ENCODE results near the gene GALNT18. TPM values are rescaled to one million over a fixed set of nuclear protein-coding genes. Genes with fewer than 3 reads are reported as not detected.

The GALNT18 gene
- total RNA-seq, 1 donor: 4.7 TPM

- no peak for TF ChIP-seq CTCF (IDR thresholded peaks at IDR 0.05; ENCODE audit: extremely low read depth, low read depth, low read length)
- DNase-seq (ENCODE audit: insufficient read length, low spot score, missing footprints): no peak
These were observed 327.3 kb downstream of the GALNT18 start for GRCh38 chr11:11294551-11294855.

GRCh38 chr11:11293798-11294550 is 327.8 kb downstream of the GALNT18 start:
- no peak overlapping the region for H3K27ac ChIP-seq (ENCODE audit: low read depth, low read length)
- no peak for TF ChIP-seq CTCF (IDR thresholded peaks at IDR 0.05; ENCODE audit: extremely low read depth, low read depth, low read length)
- H3K9me3 ChIP-seq (ENCODE audit: low read depth, low read length): no peaks in the 10 kb centered on the region
- H3K4me1 ChIP-seq (ENCODE audit: insufficient read depth, low read length): no peaks in the 10 kb centered on the region
- H3K36me3 ChIP-seq (ENCODE audit: insufficient read depth, low read length): no peaks in the 10 kb centered on the region
- H3K27me3 ChIP-seq (ENCODE audit: insufficient read depth, low read length): peaks cover 13% of the 10 kb centered on the region
- H3K79me2 ChIP-seq (ENCODE audit: insufficient read depth, low read length): no peaks in the 10 kb centered on the region
- H3K4me3 ChIP-seq (ENCODE audit: insufficient read depth, low read length): no peak overlapping the region
- H2AFZ ChIP-seq (ENCODE audit: low read length): no peak overlapping the region
- no peak overlapping the region for H3K4me2 ChIP-seq (ENCODE audit: insufficient read depth, low read length)
- no peak for DNase-seq (ENCODE audit: insufficient read length, low spot score, missing footprints)
- no peaks in the 10 kb centered on the region for H4K20me1 ChIP-seq (ENCODE audit: insufficient read depth, low read length)

More at GRCh38 chr11:11294551-11294855, 327.3 kb downstream of the GALNT18 start:
- Histone ChIP-seq H3K27ac (ENCODE audit: low read depth, low read length) (no peak overlapping the region), H2AFZ (ENCODE audit: low read length) (no peak overlapping the region), H3K4me2 (ENCODE audit: insufficient read depth, low read length) (no peak overlapping the region), H3K9me3 (ENCODE audit: low read depth, low read length) (no peaks in the 10 kb centered on the region), H3K36me3 (ENCODE audit: insufficient read depth, low read length) (no peaks in the 10 kb centered on the region), H3K4me1 (ENCODE audit: insufficient read depth, low read length) (no peaks in the 10 kb centered on the region), H3K27me3 (ENCODE audit: insufficient read depth, low read length) (peaks cover 13% of the 10 kb centered on the region), H4K20me1 (ENCODE audit: insufficient read depth, low read length) (no peaks in the 10 kb centered on the region), H3K79me2 (ENCODE audit: insufficient read depth, low read length) (no peaks in the 10 kb centered on the region), H3K4me3 (ENCODE audit: insufficient read depth, low read length) (no peak overlapping the region)

- no peak for DNase-seq (ENCODE audit: insufficient read length, low spot score, missing footprints)
- Histone ChIP-seq H3K4me2 (ENCODE audit: insufficient read depth, low read length) (no peak overlapping the region), H3K27me3 (ENCODE audit: insufficient read depth, low read length) (peaks cover 13% of the 10 kb centered on the region), H3K79me2 (ENCODE audit: insufficient read depth, low read length) (no peaks in the 10 kb centered on the region), H4K20me1 (ENCODE audit: insufficient read depth, low read length) (no peaks in the 10 kb centered on the region), H3K36me3 (ENCODE audit: insufficient read depth, low read length) (no peaks in the 10 kb centered on the region), H3K4me1 (ENCODE audit: insufficient read depth, low read length) (no peaks in the 10 kb centered on the region), H3K27ac (ENCODE audit: low read depth, low read length) (no peak overlapping the region), H3K9me3 (ENCODE audit: low read depth, low read length) (no peaks in the 10 kb centered on the region), H2AFZ (ENCODE audit: low read length) (no peak overlapping the region), H3K4me3 (ENCODE audit: insufficient read depth, low read length) (no peak overlapping the region)
- TF ChIP-seq CTCF (IDR thresholded peaks at IDR 0.05; ENCODE audit: extremely low read depth, low read depth, low read length): no peak
These were observed 329.0 kb downstream of the GALNT18 start for GRCh38 chr11:11292839-11293238.

GRCh38 chr11:11291041-11292015 is 330.5 kb downstream of the GALNT18 start:
- H4K20me1 ChIP-seq (ENCODE audit: insufficient read depth, low read length): no peaks in the 10 kb centered on the region
- no peak overlapping the region for H3K27ac ChIP-seq (ENCODE audit: low read depth, low read length)
- H3K27me3 ChIP-seq (ENCODE audit: insufficient read depth, low read length): peaks cover 14% of the 10 kb centered on the region
- no peak overlapping the region for H2AFZ ChIP-seq (ENCODE audit: low read length)
- no peaks in the 10 kb centered on the region for H3K4me1 ChIP-seq (ENCODE audit: insufficient read depth, low read length)
- H3K79me2 ChIP-seq (ENCODE audit: insufficient read depth, low read length): no peaks in the 10 kb centered on the region
- no peaks in the 10 kb centered on the region for H3K9me3 ChIP-seq (ENCODE audit: low read depth, low read length)
- no peak for TF ChIP-seq CTCF (IDR thresholded peaks at IDR 0.05; ENCODE audit: extremely low read depth, low read depth, low read length)
- H3K36me3 ChIP-seq (ENCODE audit: insufficient read depth, low read length): no peaks in the 10 kb centered on the region
- no peak overlapping the region for H3K4me3 ChIP-seq (ENCODE audit: insufficient read depth, low read length)
- no peak for DNase-seq (ENCODE audit: insufficient read length, low spot score, missing footprints)
- no peak overlapping the region for H3K4me2 ChIP-seq (ENCODE audit: insufficient read depth, low read length)

Data from osteoblast (primary cell).